Measurements from ENCODE around the gene SPATA3. TPM values are rescaled to one million over a fixed set of nuclear protein-coding genes. Genes with fewer than 3 reads are reported as not detected.

Gene SPATA3
- total RNA-seq, 1 donor from 2014 or later = not detected

- no peaks in the 10 kb centered on the region for H3K36me3 ChIP-seq (ENCODE audit: control insufficient read depth, insufficient read depth, low read length)
- TF ChIP-seq, protein P1, sequence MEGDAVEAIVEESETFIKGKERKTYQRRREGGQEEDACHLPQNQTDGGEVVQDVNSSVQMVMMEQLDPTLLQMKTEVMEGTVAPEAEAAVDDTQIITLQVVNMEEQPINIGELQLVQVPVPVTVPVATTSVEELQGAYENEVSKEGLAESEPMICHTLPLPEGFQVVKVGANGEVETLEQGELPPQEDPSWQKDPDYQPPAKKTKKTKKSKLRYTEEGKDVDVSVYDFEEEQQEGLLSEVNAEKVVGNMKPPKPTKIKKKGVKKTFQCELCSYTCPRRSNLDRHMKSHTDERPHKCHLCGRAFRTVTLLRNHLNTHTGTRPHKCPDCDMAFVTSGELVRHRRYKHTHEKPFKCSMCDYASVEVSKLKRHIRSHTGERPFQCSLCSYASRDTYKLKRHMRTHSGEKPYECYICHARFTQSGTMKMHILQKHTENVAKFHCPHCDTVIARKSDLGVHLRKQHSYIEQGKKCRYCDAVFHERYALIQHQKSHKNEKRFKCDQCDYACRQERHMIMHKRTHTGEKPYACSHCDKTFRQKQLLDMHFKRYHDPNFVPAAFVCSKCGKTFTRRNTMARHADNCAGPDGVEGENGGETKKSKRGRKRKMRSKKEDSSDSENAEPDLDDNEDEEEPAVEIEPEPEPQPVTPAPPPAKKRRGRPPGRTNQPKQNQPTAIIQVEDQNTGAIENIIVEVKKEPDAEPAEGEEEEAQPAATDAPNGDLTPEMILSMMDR (IDR thresholded peaks at IDR 0.05; ENCODE audit: insufficient read depth, low read length, severe bottlenecking) = no peak
- H3K4me3 ChIP-seq (ENCODE audit: low read depth, low read length) = no peak overlapping the region
- H3K27me3 ChIP-seq (ENCODE audit: control insufficient read depth, insufficient read depth, low read length) = peaks cover 4% of the 10 kb centered on the region
- FAIRE-seq (no peak), DNase-seq (ENCODE audit: low read depth) (no peak)
These were observed 51.0 kb downstream of the SPATA3 start for GRCh38 chr2:231046916-231047273.

DNA sequence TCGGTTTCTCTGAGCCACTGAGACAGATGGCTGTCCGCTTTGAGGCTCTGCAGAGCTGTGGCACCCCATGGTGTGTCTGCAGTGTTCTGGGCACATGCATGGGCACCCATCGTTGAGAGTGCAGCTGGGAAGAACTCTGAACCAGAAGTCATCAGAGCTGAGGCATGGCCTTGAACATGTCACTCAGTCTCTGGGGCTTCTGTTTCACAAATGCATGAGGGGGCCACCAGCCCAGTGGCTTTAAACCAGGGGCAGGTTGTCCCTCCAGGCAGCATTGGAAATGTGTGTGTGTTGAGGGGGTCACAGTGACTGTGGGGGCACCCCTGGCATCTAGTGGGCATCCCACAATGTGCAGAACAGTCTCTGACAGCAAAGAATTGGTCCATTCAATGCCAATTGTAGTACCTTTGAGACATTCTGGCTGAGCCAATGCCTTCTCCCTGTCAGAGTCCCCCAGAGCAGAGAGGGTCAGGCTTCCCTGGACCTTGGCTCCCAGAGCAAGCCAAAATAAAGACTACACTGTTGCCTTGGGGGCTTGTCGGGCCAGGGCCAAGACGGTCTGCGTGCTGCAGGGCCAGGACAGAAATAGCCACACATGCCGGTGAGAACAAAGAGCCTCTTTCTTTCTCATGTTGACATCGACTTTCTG lies 51.5 kb downstream of the SPATA3 start:
- TF ChIP-seq, protein P1 (IDR thresholded peaks at IDR 0.05; ENCODE audit: insufficient read depth, low read length, severe bottlenecking) = no peak
- no peak for FAIRE-seq
- peaks cover 4% of the 10 kb centered on the region for H3K27me3 ChIP-seq (ENCODE audit: control insufficient read depth, insufficient read depth, low read length)

GRCh38 chr2:231047923-231048915 lies 52.3 kb downstream of the SPATA3 start:
- FAIRE-seq (no peak), DNase-seq (ENCODE audit: low read depth) (no peak)
- TF ChIP-seq, protein P1 (IDR thresholded peaks at IDR 0.05; ENCODE audit: insufficient read depth, low read length, severe bottlenecking) = no peak
- Histone ChIP-seq H3K36me3 (ENCODE audit: control insufficient read depth, insufficient read depth, low read length) (no peaks in the 10 kb centered on the region), H3K4me3 (ENCODE audit: low read depth, low read length) (no peak overlapping the region), H3K27me3 (ENCODE audit: control insufficient read depth, insufficient read depth, low read length) (peaks cover 4% of the 10 kb centered on the region)

More for the DNA sequence above, 51.5 kb downstream of the SPATA3 start:
- Histone ChIP-seq H3K36me3 (ENCODE audit: control insufficient read depth, insufficient read depth, low read length) (no peaks in the 10 kb centered on the region), H3K4me3 (ENCODE audit: low read depth, low read length) (no peak overlapping the region)
- DNase-seq (ENCODE audit: low read depth) = no peak

DNA sequence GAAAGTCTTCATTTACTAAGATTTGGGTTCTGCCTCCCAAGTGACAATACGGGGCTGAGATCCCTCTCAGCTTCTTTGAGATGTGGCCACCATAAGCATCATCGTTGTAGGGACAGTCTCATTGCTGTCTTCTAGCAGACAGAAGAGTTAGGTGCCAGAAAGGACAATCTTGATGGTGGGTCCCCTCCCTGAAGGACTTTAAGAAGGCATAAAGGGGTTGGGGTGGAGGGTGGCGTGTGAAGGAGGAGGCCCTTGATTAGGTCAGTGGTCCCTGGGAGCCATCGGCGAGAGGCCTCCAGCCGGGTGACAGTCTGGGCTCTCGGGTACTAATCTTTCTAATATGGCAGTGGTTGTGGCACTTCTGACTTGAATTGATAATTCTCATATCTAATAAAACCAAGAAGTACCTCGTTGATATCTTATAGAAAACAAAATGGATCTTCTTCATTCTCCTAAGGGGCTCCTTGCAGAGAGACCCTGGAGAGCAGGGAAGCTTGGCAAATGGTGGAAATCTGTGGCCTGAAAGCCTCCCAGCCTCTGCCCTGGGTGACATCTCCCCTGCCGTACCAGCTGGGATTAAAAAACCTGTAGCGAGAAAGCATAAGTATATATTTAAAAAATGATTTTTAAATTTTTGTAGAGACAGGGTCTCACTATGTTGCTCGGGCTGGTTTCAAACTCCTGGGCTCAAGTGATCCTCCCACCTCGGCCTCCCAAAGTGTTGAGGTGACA lies 53.5 kb downstream of the SPATA3 start:
- DNase-seq (ENCODE audit: low read depth) (no peak), FAIRE-seq (peak; percentile 32)
- TF ChIP-seq, protein P1 (IDR thresholded peaks at IDR 0.05; ENCODE audit: insufficient read depth, low read length, severe bottlenecking) = no peak
- Histone ChIP-seq H3K4me3 (ENCODE audit: low read depth, low read length) (no peak overlapping the region), H3K27me3 (ENCODE audit: control insufficient read depth, insufficient read depth, low read length) (peaks cover 4% of the 10 kb centered on the region), H3K36me3 (ENCODE audit: control insufficient read depth, insufficient read depth, low read length) (no peaks in the 10 kb centered on the region)

GRCh38 chr2:231050018-231050901 lies 54.3 kb downstream of the SPATA3 start:
- H3K36me3 ChIP-seq (ENCODE audit: control insufficient read depth, insufficient read depth, low read length) = no peaks in the 10 kb centered on the region
- FAIRE-seq = no peak
- TF ChIP-seq, protein P1 (IDR thresholded peaks at IDR 0.05; ENCODE audit: insufficient read depth, low read length, severe bottlenecking) = no peak
- peaks cover 4% of the 10 kb centered on the region for H3K27me3 ChIP-seq (ENCODE audit: control insufficient read depth, insufficient read depth, low read length)
- no peak for DNase-seq (ENCODE audit: low read depth)
- H3K4me3 ChIP-seq (ENCODE audit: low read depth, low read length) = no peak overlapping the region

All from bronchial epithelial cell (primary cell).